ENCODE data around the gene SORCS2. TPM values are rescaled to one million over a fixed set of nuclear protein-coding genes. Genes with fewer than 3 reads are reported as not detected.

SORCS2 gene
- total RNA-seq, 1 donor from 2014 or later: 5.2 TPM

GRCh38 chr4:7661066-7661748, 468.9 kb downstream of the SORCS2 start:
- H3K36me3 ChIP-seq: no peaks in the 10 kb centered on the region
- H3K4me2 ChIP-seq: no peak overlapping the region
- H4K20me1 ChIP-seq (ENCODE audit: low read depth): no peaks in the 10 kb centered on the region
- no peak overlapping the region for H3K4me3 ChIP-seq
- H3K4me3 Mint-ChIP-seq: no peak overlapping the region
- no peaks in the 10 kb centered on the region for H3K27me3 ChIP-seq
- H3K9ac ChIP-seq: no peak overlapping the region
- H2AFZ ChIP-seq (replicated peaks): no peak overlapping the region
- TF ChIP-seq EZH2 (IDR thresholded peaks at IDR 0.05): no peak
- no peak for TF ChIP-seq EZH2phosphoT487 (IDR thresholded peaks at IDR 0.05)
- TF ChIP-seq, protein P1, sequence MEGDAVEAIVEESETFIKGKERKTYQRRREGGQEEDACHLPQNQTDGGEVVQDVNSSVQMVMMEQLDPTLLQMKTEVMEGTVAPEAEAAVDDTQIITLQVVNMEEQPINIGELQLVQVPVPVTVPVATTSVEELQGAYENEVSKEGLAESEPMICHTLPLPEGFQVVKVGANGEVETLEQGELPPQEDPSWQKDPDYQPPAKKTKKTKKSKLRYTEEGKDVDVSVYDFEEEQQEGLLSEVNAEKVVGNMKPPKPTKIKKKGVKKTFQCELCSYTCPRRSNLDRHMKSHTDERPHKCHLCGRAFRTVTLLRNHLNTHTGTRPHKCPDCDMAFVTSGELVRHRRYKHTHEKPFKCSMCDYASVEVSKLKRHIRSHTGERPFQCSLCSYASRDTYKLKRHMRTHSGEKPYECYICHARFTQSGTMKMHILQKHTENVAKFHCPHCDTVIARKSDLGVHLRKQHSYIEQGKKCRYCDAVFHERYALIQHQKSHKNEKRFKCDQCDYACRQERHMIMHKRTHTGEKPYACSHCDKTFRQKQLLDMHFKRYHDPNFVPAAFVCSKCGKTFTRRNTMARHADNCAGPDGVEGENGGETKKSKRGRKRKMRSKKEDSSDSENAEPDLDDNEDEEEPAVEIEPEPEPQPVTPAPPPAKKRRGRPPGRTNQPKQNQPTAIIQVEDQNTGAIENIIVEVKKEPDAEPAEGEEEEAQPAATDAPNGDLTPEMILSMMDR (IDR thresholded peaks at IDR 0.05): no peak
- H3K27me3 Mint-ChIP-seq (ENCODE audit: insufficient read depth, low read depth): peaks cover 5% of the 10 kb centered on the region
- H3K36me3 Mint-ChIP-seq: no peaks in the 10 kb centered on the region
- no peak overlapping the region for H3K27ac Mint-ChIP-seq
- H3K4me1 ChIP-seq: no peaks in the 10 kb centered on the region
- no peak for DNase-seq (ENCODE audit: low spot score)
- H3K79me2 ChIP-seq (ENCODE audit: low read depth): no peaks in the 10 kb centered on the region
- peaks cover 7% of the 10 kb centered on the region for H3K4me1 Mint-ChIP-seq
- no peak overlapping the region for H3K27ac ChIP-seq
- no peaks in the 10 kb centered on the region for H3K9me3 Mint-ChIP-seq
- no peaks in the 10 kb centered on the region for H3F3A ChIP-seq (ENCODE audit: low read depth)
- no peaks in the 10 kb centered on the region for H3K9me3 ChIP-seq (ENCODE audit: low read depth)

DNA sequence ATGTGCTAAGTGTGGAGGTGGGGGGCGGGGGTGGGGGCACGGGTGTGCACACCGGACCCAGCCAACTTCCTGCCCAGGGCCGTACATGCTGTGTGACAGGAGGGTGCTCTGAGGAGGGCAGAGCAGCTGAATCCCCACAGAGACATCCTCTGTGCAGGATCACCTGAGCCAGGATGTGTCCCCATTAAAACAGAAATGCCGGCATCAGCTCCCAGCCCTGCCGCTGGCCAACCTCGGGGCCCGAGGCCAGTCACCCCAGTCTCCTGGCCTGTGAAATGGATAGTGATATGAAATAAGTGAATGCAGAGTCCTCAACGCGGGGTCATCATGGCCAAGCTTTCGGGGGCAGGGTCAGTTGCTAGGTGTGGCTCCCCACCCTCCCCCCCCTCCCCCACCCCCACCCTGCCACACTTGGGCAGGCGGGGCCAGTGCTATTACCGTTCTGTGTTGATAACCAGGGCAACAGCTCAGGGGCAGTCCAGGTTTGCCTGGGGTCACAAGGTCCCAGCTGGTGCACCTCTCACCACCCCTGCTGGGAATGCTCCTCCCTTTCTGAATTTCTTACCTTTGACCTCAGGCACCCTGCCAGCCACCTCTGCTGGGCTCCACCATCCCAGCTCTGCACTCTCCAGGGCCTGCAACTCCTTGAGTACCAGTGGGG, 469.6 kb downstream of the SORCS2 start:
- no peak overlapping the region for H2AFZ ChIP-seq (replicated peaks)
- H3K4me1 ChIP-seq: no peaks in the 10 kb centered on the region
- no peak overlapping the region for H3K4me2 ChIP-seq
- H3K27me3 Mint-ChIP-seq (ENCODE audit: insufficient read depth, low read depth): peaks cover 5% of the 10 kb centered on the region
- H3K4me3 Mint-ChIP-seq: no peak overlapping the region
- TF ChIP-seq EZH2phosphoT487 (IDR thresholded peaks at IDR 0.05): no peak
- TF ChIP-seq, protein P1 (IDR thresholded peaks at IDR 0.05): no peak
- no peak for TF ChIP-seq EZH2 (IDR thresholded peaks at IDR 0.05)
- H3K36me3 Mint-ChIP-seq: no peaks in the 10 kb centered on the region
- no peaks in the 10 kb centered on the region for H3K9me3 Mint-ChIP-seq
- H3K79me2 ChIP-seq (ENCODE audit: low read depth): no peaks in the 10 kb centered on the region
- H3K9ac ChIP-seq: no peak overlapping the region
- no peak overlapping the region for H3K4me3 ChIP-seq
- no peaks in the 10 kb centered on the region for H3K27me3 ChIP-seq
- no peak overlapping the region for H3K27ac Mint-ChIP-seq
- H3K9me3 ChIP-seq (ENCODE audit: low read depth): no peaks in the 10 kb centered on the region
- no peak for DNase-seq (ENCODE audit: low spot score)
- peaks cover 5% of the 10 kb centered on the region for H3K4me1 Mint-ChIP-seq
- no peaks in the 10 kb centered on the region for H3K36me3 ChIP-seq
- H4K20me1 ChIP-seq (ENCODE audit: low read depth): no peaks in the 10 kb centered on the region
- no peak overlapping the region for H3K27ac ChIP-seq
- H3F3A ChIP-seq (ENCODE audit: low read depth): no peaks in the 10 kb centered on the region

GRCh38 chr4:7662507-7662846, 470.1 kb downstream of the SORCS2 start:
- peaks cover 5% of the 10 kb centered on the region for H3K4me1 Mint-ChIP-seq

More at GRCh38 chr4:7662507-7662846, 470.1 kb downstream of the SORCS2 start:
- H3K4me3 ChIP-seq: no peak overlapping the region
- no peaks in the 10 kb centered on the region for H3K36me3 ChIP-seq
- no peak for DNase-seq (ENCODE audit: low spot score)
- no peaks in the 10 kb centered on the region for H3K36me3 Mint-ChIP-seq
- H3K4me1 ChIP-seq: no peaks in the 10 kb centered on the region
- H3K9ac ChIP-seq: no peak overlapping the region
- H3K27ac ChIP-seq: no peak overlapping the region
- no peaks in the 10 kb centered on the region for H3K9me3 ChIP-seq (ENCODE audit: low read depth)
- H3K27me3 Mint-ChIP-seq (ENCODE audit: insufficient read depth, low read depth): peaks cover 6% of the 10 kb centered on the region
- no peaks in the 10 kb centered on the region for H3K27me3 ChIP-seq
- no peak overlapping the region for H3K27ac Mint-ChIP-seq
- no peak overlapping the region for H2AFZ ChIP-seq (replicated peaks)
- TF ChIP-seq, protein P1 (IDR thresholded peaks at IDR 0.05): no peak
- TF ChIP-seq EZH2phosphoT487 (IDR thresholded peaks at IDR 0.05) (no peak), EZH2 (IDR thresholded peaks at IDR 0.05) (no peak)
- no peaks in the 10 kb centered on the region for H4K20me1 ChIP-seq (ENCODE audit: low read depth)
- H3K4me2 ChIP-seq: no peak overlapping the region
- no peaks in the 10 kb centered on the region for H3K9me3 Mint-ChIP-seq
- H3F3A ChIP-seq (ENCODE audit: low read depth): no peaks in the 10 kb centered on the region
- H3K79me2 ChIP-seq (ENCODE audit: low read depth): no peaks in the 10 kb centered on the region
- H3K4me3 Mint-ChIP-seq: no peak overlapping the region

Data from neural progenitor cell (in vitro differentiated cells).